WTC11 (cell line): Measurements from ENCODE around the gene TCF7.

Experiments used
- CREB1 ChIP-seq: sonication (generic); formaldehyde crosslinking; IDR thresholded peaks from 2 replicates; pipeline ENCODE4 v1.8.0; 2023; ENCODE audit warnings: mild to moderate bottlenecking, missing genetic modification reagents
- FOXP1 ChIP-seq: sonication (generic); formaldehyde crosslinking; IDR thresholded peaks from 2 replicates; pipeline ENCODE4 v1.8.0; 2022; ENCODE audit warnings: missing genetic modification reagents, mild to moderate bottlenecking, moderate library complexity, borderline replicate concordance
- GABPB1 ChIP-seq: sonication (generic); formaldehyde crosslinking; IDR thresholded peaks from 2 replicates; pipeline ENCODE4 v1.8.1; 2023; ENCODE audit warnings: mild to moderate bottlenecking, missing genetic modification reagents
- TEAD4 ChIP-seq: sonication (generic); formaldehyde crosslinking; IDR thresholded peaks from 2 replicates; pipeline ENCODE4 v1.8.0; 2022; ENCODE audit warnings: mild to moderate bottlenecking, missing genetic modification reagents
- ZNF219 ChIP-seq: sonication (generic); formaldehyde crosslinking; IDR thresholded peaks from 2 replicates; pipeline ENCODE4 v1.8.0; 2023; ENCODE audit warnings: missing genetic modification reagents, mild to moderate bottlenecking, borderline replicate concordance
- TF ChIP-seq, protein P1 (sequence below): fragments of 200-600 bp; IDR thresholded peaks from 2 replicates; pipeline ENCODE4 v1.8.0; 2022; ENCODE audit warnings: antibody characterized with exemption
- TF ChIP-seq, protein P2 (sequence below): sonication (generic); formaldehyde crosslinking; IDR thresholded peaks from 2 replicates; pipeline ENCODE4 v1.8.0; 2022; ENCODE audit warnings: mild to moderate bottlenecking, missing genetic modification reagents

DNA sequence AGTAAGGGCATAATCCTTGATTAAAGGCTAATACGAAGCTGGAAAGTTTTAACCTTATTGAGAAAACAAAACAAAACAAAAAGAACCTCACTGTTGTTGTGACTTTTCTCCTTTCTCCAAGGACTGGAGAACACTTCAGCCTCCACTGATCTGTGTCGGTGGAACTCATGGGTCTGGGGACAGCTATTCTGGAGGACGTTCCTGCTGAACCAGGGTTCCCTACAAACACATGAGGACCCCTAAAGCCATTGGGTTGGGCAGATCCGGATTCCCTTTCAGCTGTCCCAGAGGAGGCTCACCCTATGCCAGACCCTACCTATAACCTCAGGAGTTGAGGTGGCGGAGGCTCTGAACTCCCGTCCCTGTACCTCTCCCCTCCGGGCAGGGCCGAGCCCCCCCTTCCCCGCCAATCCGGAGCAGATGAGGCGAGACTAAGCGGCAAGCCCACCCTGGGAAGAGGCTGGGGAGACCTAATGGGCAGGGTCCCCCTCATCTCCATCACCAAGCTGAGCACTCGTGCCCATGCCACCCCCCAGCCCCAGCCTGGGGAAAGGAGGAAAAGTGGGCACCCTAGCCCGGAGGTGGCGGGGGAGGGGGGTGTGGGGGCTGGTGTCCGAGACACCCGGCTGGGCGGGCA lies 1.6 kb upstream of the TCF7 start:
- TF ChIP-seq, protein P1, sequence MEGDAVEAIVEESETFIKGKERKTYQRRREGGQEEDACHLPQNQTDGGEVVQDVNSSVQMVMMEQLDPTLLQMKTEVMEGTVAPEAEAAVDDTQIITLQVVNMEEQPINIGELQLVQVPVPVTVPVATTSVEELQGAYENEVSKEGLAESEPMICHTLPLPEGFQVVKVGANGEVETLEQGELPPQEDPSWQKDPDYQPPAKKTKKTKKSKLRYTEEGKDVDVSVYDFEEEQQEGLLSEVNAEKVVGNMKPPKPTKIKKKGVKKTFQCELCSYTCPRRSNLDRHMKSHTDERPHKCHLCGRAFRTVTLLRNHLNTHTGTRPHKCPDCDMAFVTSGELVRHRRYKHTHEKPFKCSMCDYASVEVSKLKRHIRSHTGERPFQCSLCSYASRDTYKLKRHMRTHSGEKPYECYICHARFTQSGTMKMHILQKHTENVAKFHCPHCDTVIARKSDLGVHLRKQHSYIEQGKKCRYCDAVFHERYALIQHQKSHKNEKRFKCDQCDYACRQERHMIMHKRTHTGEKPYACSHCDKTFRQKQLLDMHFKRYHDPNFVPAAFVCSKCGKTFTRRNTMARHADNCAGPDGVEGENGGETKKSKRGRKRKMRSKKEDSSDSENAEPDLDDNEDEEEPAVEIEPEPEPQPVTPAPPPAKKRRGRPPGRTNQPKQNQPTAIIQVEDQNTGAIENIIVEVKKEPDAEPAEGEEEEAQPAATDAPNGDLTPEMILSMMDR: no peak
- TF ChIP-seq TEAD4: no peak
- TF ChIP-seq CREB1 (CRISPR knock-in tag): no peak
- TF ChIP-seq ZNF219: no peak
- TF ChIP-seq GABPB1 (CRISPR knock-in tag): no peak
- TF ChIP-seq FOXP1 (CRISPR knock-in tag): no peak
- TF ChIP-seq, protein P2, sequence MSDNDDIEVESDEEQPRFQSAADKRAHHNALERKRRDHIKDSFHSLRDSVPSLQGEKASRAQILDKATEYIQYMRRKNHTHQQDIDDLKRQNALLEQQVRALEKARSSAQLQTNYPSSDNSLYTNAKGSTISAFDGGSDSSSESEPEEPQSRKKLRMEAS: no peak
